ENCODE measurements around the gene MKKS. TPM values are rescaled to one million over a fixed set of nuclear protein-coding genes. Genes with fewer than 3 reads are reported as not detected.
A peak's percentile ranks its signal among the peaks of the same experiment; 100 is the strongest.

Gene MKKS
- total RNA-seq, 1 experiment from 2014 or later, result 12.1 TPM

DNA sequence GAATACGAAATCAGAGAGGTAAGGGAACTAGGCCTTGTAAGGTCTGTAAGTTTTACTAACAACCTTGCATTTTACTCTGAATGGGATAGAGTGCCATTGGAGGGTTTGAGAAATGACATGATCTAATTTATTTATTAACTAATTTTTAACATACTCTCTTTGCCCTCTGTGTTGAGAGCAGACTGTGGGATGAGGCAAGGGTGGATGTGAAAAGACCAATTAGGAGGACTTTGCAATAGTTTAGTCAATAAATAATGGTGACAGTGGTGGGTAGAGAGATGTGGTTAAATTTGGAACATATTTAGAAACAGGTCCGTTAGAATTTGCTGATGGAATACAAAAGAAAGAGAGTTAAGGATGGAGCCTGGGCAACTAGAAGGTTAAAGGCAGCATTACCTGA, 60.0 kb downstream of the MKKS start:
- H3K9me3 Mint-ChIP-seq (ENCODE audit: low read depth, unreplicated experiment), result peaks cover 6% of the 10 kb centered on the region
- DNase-seq, result no peak
- peaks cover 11% of the 10 kb centered on the region for H3K36me3 Mint-ChIP-seq (ENCODE audit: insufficient read depth, unreplicated experiment)
- CTCF ChIA-PET, result no interaction called here
- H3K27ac Mint-ChIP-seq (ENCODE audit: unreplicated experiment), result no peak overlapping the region
- no TSS peak for BruUV-seq (replicated peaks)
- peaks cover 35% of the 10 kb centered on the region for H3K4me1 Mint-ChIP-seq (ENCODE audit: low read depth, unreplicated experiment)
- no peaks in the 10 kb centered on the region for H3K27me3 Mint-ChIP-seq (ENCODE audit: unreplicated experiment)
- intact Hi-C loops (cut with micrococcal nuclease; ENCODE audit: unreplicated experiment), result no loop called here
- TF ChIP-seq, protein P1, sequence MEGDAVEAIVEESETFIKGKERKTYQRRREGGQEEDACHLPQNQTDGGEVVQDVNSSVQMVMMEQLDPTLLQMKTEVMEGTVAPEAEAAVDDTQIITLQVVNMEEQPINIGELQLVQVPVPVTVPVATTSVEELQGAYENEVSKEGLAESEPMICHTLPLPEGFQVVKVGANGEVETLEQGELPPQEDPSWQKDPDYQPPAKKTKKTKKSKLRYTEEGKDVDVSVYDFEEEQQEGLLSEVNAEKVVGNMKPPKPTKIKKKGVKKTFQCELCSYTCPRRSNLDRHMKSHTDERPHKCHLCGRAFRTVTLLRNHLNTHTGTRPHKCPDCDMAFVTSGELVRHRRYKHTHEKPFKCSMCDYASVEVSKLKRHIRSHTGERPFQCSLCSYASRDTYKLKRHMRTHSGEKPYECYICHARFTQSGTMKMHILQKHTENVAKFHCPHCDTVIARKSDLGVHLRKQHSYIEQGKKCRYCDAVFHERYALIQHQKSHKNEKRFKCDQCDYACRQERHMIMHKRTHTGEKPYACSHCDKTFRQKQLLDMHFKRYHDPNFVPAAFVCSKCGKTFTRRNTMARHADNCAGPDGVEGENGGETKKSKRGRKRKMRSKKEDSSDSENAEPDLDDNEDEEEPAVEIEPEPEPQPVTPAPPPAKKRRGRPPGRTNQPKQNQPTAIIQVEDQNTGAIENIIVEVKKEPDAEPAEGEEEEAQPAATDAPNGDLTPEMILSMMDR (IDR thresholded peaks at IDR 0.05; ENCODE audit: unreplicated experiment), result no peak
- no peak overlapping the region for H3K4me3 Mint-ChIP-seq (ENCODE audit: low read depth, unreplicated experiment)

DNA sequence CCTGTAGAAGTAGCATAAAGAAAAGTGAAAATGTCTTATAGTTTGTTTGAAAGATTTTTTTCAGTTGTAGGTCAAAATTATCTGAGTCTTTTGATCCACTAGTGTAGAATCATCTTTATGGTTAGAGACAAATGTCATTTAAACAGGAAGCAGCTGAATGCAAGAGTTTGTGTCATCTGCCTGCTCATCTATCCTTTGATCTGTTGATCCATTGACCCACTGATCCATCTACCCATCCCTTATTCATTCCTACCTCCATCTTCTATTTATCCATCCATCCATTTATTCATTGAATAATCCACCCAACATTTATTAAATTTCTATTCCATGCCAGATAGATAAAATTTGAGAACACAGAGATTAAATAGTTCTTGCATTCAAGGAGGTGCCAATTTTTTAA, 62.6 kb downstream of the MKKS start:
- peak overlapping the region; percentile 9 for H3K27ac Mint-ChIP-seq (ENCODE audit: unreplicated experiment)
- intact Hi-C loops (cut with micrococcal nuclease; ENCODE audit: unreplicated experiment), result no loop called here

GRCh38 chr20:10370091-10370887, 63.7 kb downstream of the MKKS start:
- H3K27ac Mint-ChIP-seq (ENCODE audit: unreplicated experiment), result peak overlapping the region; percentile 93
- peaks cover 11% of the 10 kb centered on the region for H3K36me3 Mint-ChIP-seq (ENCODE audit: insufficient read depth, unreplicated experiment)
- no TSS peak for BruUV-seq (replicated peaks)
- intact Hi-C loops (cut with micrococcal nuclease; ENCODE audit: unreplicated experiment), result no loop called here
- H3K27me3 Mint-ChIP-seq (ENCODE audit: unreplicated experiment), result no peaks in the 10 kb centered on the region
- DNase-seq, result peak; percentile 11
- CTCF ChIA-PET, result interaction anchor here (1.0 kb wide), 2 partner anchors 19 to 392 kb away, joined by 3 to 4 read pairs; no protein-coding TSS in a partner anchor
- peaks cover 4% of the 10 kb centered on the region for H3K9me3 Mint-ChIP-seq (ENCODE audit: low read depth, unreplicated experiment)
- peaks cover 41% of the 10 kb centered on the region for H3K4me1 Mint-ChIP-seq (ENCODE audit: low read depth, unreplicated experiment)
- H3K4me3 Mint-ChIP-seq (ENCODE audit: low read depth, unreplicated experiment), result peak overlapping the region; percentile 46
- TF ChIP-seq, protein P1 (IDR thresholded peaks at IDR 0.05; ENCODE audit: unreplicated experiment), result no peak

More for the DNA sequence above, 62.6 kb downstream of the MKKS start:
- TF ChIP-seq, protein P1 (IDR thresholded peaks at IDR 0.05; ENCODE audit: unreplicated experiment), result no peak
- peaks cover 45% of the 10 kb centered on the region for H3K4me1 Mint-ChIP-seq (ENCODE audit: low read depth, unreplicated experiment)
- no peak for DNase-seq
- CTCF ChIA-PET, result no interaction called here
- BruUV-seq (replicated peaks), result no TSS peak
- H3K4me3 Mint-ChIP-seq (ENCODE audit: low read depth, unreplicated experiment), result no peak overlapping the region
- H3K36me3 Mint-ChIP-seq (ENCODE audit: insufficient read depth, unreplicated experiment), result peaks cover 11% of the 10 kb centered on the region
- peaks cover 4% of the 10 kb centered on the region for H3K9me3 Mint-ChIP-seq (ENCODE audit: low read depth, unreplicated experiment)
- H3K27me3 Mint-ChIP-seq (ENCODE audit: unreplicated experiment), result no peaks in the 10 kb centered on the region

GRCh38 chr20:10369723-10370090, 64.3 kb downstream of the MKKS start:
- H3K9me3 Mint-ChIP-seq (ENCODE audit: low read depth, unreplicated experiment), result peaks cover 4% of the 10 kb centered on the region

More at GRCh38 chr20:10369723-10370090, 64.3 kb downstream of the MKKS start:
- Mint-ChIP-seq H3K27ac (ENCODE audit: unreplicated experiment) (peak overlapping the region; percentile 93), H3K4me3 (ENCODE audit: low read depth, unreplicated experiment) (peak overlapping the region; percentile 46), H3K27me3 (ENCODE audit: unreplicated experiment) (no peaks in the 10 kb centered on the region), H3K4me1 (ENCODE audit: low read depth, unreplicated experiment) (peaks cover 41% of the 10 kb centered on the region), H3K36me3 (ENCODE audit: insufficient read depth, unreplicated experiment) (peaks cover 11% of the 10 kb centered on the region)
- no TSS peak for BruUV-seq (replicated peaks)
- CTCF ChIA-PET, result interaction anchor here (1.0 kb wide), 2 partner anchors 19 to 391 kb away, joined by 3 to 4 read pairs; no protein-coding TSS in a partner anchor
- peak; percentile 65 for DNase-seq
- intact Hi-C loops (cut with micrococcal nuclease; ENCODE audit: unreplicated experiment), result no loop called here
- TF ChIP-seq, protein P1 (IDR thresholded peaks at IDR 0.05; ENCODE audit: unreplicated experiment), result no peak

All from Calu3 (cell line).